ENCODE results near the gene MYO1D.

The MYO1D gene

GRCh38 chr17:32492264-32492589 lies 384.7 kb downstream of the MYO1D start:
- no peak for DNase-seq (ENCODE audit: low read depth in 1 of 2, low spot score in 1 of 2)

GRCh38 chr17:32491371-32492263 lies 385.3 kb downstream of the MYO1D start:
- DNase-seq (ENCODE audit: low read depth in 1 of 2, low spot score in 1 of 2) = no peak

- DNase-seq (ENCODE audit: low read depth in 1 of 2, low spot score in 1 of 2) = no peak
These were observed 386.8 kb downstream of the MYO1D start for GRCh38 chr17:32490101-32490482.

GRCh38 chr17:32489320-32490100 lies 387.4 kb downstream of the MYO1D start:
- DNase-seq (ENCODE audit: low read depth in 1 of 2, low spot score in 1 of 2) = no peak

- DNase-seq (ENCODE audit: low read depth in 1 of 2, low spot score in 1 of 2) = no peak
These were observed 388.2 kb downstream of the MYO1D start for GRCh38 chr17:32488604-32489180.

- DNase-seq (ENCODE audit: low read depth in 1 of 2, low spot score in 1 of 2) = no peak
These were observed 388.8 kb downstream of the MYO1D start for GRCh38 chr17:32488177-32488542.

- DNase-seq (ENCODE audit: low read depth in 1 of 2, low spot score in 1 of 2) = no peak
These were observed 389.3 kb downstream of the MYO1D start for GRCh38 chr17:32487473-32488176.

GRCh38 chr17:32486701-32487472 lies 390.0 kb downstream of the MYO1D start, which contains the start of gene CDK5R1:
CDK5R1 (plus strand) TSS chr17:32486993; CDS start chr17:32487621, 628 bp downstream.
- DNase-seq (ENCODE audit: low read depth in 1 of 2, low spot score in 1 of 2) = peak; percentile 45 to 50

GRCh38 chr17:32486111-32486700 lies 390.7 kb downstream of the MYO1D start:
- peak; percentile 45 to 55 for DNase-seq (ENCODE audit: low read depth in 1 of 2, low spot score in 1 of 2)

- DNase-seq (ENCODE audit: low read depth in 1 of 2, low spot score in 1 of 2) = no peak
These were observed 391.4 kb downstream of the MYO1D start for GRCh38 chr17:32485261-32486110.

- no peak for DNase-seq (ENCODE audit: low read depth in 1 of 2, low spot score in 1 of 2)
These were observed 392.3 kb downstream of the MYO1D start for GRCh38 chr17:32484628-32485027.

- no peak for DNase-seq (ENCODE audit: low read depth in 1 of 2, low spot score in 1 of 2)
These were observed 392.9 kb downstream of the MYO1D start for GRCh38 chr17:32484041-32484461.

GRCh38 chr17:32483451-32484019 lies 393.4 kb downstream of the MYO1D start:
- no peak for DNase-seq (ENCODE audit: low read depth in 1 of 2, low spot score in 1 of 2)

- no peak for DNase-seq (ENCODE audit: low read depth in 1 of 2, low spot score in 1 of 2)
These were observed 394.2 kb downstream of the MYO1D start for GRCh38 chr17:32482568-32483320.

- DNase-seq (ENCODE audit: low read depth in 1 of 2, low spot score in 1 of 2) = no peak
These were observed 395.7 kb downstream of the MYO1D start for GRCh38 chr17:32481193-32481592.

- DNase-seq (ENCODE audit: low read depth in 1 of 2, low spot score in 1 of 2) = no peak
These were observed 397.8 kb downstream of the MYO1D start for GRCh38 chr17:32479074-32479617.

GRCh38 chr17:32477220-32477619 lies 399.7 kb downstream of the MYO1D start:
- no peak for DNase-seq (ENCODE audit: low read depth in 1 of 2, low spot score in 1 of 2)

GRCh38 chr17:32475258-32475657 lies 401.7 kb downstream of the MYO1D start:
- DNase-seq (ENCODE audit: low read depth in 1 of 2, low spot score in 1 of 2) = no peak
